ENCODE data around the gene PEX11A.

DNA sequence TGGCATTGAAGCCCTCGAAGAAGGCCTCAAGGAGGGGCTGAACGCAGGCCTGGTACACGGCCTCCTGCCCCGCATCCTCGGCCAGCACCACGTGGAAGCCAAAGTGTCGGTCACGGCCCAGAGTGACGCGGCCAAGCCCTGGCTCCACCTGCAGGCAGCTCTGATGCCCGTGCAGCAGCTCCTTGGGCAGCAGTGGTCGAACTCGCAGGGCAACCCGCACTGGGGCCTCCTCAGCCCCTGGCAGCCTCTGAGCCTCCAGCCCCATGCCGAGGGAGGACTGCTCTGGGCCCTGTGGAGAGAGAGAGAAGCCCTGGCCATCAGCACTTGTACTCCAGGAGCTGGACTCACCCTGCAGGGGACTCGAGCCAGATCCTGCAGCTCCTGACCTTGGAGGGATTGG is 37.9 kb downstream of the PEX11A start:
- TF ChIP-seq, protein P1, sequence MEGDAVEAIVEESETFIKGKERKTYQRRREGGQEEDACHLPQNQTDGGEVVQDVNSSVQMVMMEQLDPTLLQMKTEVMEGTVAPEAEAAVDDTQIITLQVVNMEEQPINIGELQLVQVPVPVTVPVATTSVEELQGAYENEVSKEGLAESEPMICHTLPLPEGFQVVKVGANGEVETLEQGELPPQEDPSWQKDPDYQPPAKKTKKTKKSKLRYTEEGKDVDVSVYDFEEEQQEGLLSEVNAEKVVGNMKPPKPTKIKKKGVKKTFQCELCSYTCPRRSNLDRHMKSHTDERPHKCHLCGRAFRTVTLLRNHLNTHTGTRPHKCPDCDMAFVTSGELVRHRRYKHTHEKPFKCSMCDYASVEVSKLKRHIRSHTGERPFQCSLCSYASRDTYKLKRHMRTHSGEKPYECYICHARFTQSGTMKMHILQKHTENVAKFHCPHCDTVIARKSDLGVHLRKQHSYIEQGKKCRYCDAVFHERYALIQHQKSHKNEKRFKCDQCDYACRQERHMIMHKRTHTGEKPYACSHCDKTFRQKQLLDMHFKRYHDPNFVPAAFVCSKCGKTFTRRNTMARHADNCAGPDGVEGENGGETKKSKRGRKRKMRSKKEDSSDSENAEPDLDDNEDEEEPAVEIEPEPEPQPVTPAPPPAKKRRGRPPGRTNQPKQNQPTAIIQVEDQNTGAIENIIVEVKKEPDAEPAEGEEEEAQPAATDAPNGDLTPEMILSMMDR (IDR thresholded peaks at IDR 0.05) = no peak
- TF ChIP-seq EZH2 (IDR thresholded peaks at IDR 0.05; ENCODE audit: borderline replicate concordance, insufficient read depth, low read depth, low read length, poor library complexity, severe bottlenecking) = no peak
